ENCODE results near the gene KIAA1328. TPM values are rescaled to one million over a fixed set of nuclear protein-coding genes. Genes with fewer than 3 reads are reported as not detected.
A peak's percentile ranks its signal among the peaks of the same experiment; 100 is the strongest.

KIAA1328 gene
- total RNA-seq, 1 experiment from 2014 or later = 4.9 TPM

DNA sequence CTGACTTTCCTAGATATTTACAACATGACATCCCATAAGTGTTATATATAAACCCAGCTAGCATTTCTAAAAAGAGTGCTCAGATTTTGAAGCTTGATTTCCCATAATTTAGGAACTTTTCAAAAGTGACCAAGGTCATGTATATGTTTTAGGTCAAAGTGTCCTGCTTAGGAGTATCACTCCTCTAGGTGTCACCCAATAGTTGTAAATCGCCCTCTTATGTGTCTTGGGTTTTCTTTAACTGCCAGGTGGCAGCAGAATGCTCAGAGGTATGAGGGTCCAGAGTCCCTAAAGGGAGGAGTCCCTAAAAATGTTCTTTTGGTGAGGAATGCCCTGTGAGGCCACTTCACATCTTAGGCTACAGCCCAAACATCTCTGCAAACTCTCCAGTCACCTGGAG, 378.4 kb downstream of the KIAA1328 start:
- Mint-ChIP-seq H3K27me3 (ENCODE audit: insufficient read depth, unreplicated experiment) (no peaks in the 10 kb centered on the region), H3K9me3 (ENCODE audit: unreplicated experiment) (no peaks in the 10 kb centered on the region), H3K4me3 (ENCODE audit: unreplicated experiment) (no peak overlapping the region), H3K4me1 (ENCODE audit: low read depth, unreplicated experiment) (no peaks in the 10 kb centered on the region), H3K27ac (ENCODE audit: unreplicated experiment) (no peak overlapping the region), H3K36me3 (ENCODE audit: insufficient read depth, unreplicated experiment) (no peaks in the 10 kb centered on the region)
- BruUV-seq (replicated peaks) = no TSS peak
- DNase-seq = peak in 1 of 2 experiments; percentile 2
- Histone ChIP-seq H3K9me3 (no peaks in the 10 kb centered on the region), H3K36me3 (ENCODE audit: control insufficient read depth, insufficient read depth, low read length) (no peaks in the 10 kb centered on the region), H3K4me1 (no peaks in the 10 kb centered on the region), H3K27me3 (replicated peaks; ENCODE audit: control insufficient read depth, insufficient read depth, low read length) (no peaks in the 10 kb centered on the region), H3K4me3 (ENCODE audit: low read depth, low read length) (no peak overlapping the region)
- CTCF ChIA-PET = no interaction called here
- TF ChIP-seq, protein P1, sequence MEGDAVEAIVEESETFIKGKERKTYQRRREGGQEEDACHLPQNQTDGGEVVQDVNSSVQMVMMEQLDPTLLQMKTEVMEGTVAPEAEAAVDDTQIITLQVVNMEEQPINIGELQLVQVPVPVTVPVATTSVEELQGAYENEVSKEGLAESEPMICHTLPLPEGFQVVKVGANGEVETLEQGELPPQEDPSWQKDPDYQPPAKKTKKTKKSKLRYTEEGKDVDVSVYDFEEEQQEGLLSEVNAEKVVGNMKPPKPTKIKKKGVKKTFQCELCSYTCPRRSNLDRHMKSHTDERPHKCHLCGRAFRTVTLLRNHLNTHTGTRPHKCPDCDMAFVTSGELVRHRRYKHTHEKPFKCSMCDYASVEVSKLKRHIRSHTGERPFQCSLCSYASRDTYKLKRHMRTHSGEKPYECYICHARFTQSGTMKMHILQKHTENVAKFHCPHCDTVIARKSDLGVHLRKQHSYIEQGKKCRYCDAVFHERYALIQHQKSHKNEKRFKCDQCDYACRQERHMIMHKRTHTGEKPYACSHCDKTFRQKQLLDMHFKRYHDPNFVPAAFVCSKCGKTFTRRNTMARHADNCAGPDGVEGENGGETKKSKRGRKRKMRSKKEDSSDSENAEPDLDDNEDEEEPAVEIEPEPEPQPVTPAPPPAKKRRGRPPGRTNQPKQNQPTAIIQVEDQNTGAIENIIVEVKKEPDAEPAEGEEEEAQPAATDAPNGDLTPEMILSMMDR (IDR thresholded peaks at IDR 0.05; ENCODE audit: insufficient read depth in 1 of 2, low read depth in 1 of 2, low read length in 1 of 2, severe bottlenecking in 1 of 2, unreplicated experiment in 1 of 2) = no peak
- intact Hi-C loops (cut with micrococcal nuclease; ENCODE audit: unreplicated experiment) = no loop called here
- POLR2A ChIA-PET = no interaction called here

DNA sequence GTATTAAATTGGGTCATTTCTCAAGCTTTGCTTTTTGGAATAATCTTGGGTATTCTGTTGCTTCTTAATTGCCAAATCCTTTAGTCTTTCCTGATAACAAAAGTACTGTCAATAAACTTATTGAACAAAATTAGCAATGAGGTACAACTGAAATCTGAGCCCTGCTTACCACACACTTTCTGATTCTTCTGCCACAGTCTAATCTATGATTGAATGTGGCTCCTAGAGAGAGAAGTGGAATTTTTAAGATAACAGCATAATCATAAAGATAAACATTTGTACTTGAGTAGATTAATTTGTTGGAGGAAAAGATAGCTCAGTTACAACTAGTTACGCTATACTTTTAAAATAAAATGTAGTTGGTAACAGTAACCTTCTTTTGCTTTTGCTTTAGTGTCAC, 381.9 kb downstream of the KIAA1328 start:
- ChIA-PET POLR2A (no interaction called here), CTCF (no interaction called here)
- no peaks in the 10 kb centered on the region for H3K27me3 ChIP-seq (replicated peaks; ENCODE audit: control insufficient read depth, insufficient read depth, low read length)
- no peak overlapping the region for H3K27ac Mint-ChIP-seq (ENCODE audit: unreplicated experiment)
- intact Hi-C loops (cut with micrococcal nuclease; ENCODE audit: unreplicated experiment) = no loop called here
- H3K9me3 ChIP-seq = no peaks in the 10 kb centered on the region
- H3K27me3 Mint-ChIP-seq (ENCODE audit: insufficient read depth, unreplicated experiment) = no peaks in the 10 kb centered on the region
- no peaks in the 10 kb centered on the region for H3K36me3 Mint-ChIP-seq (ENCODE audit: insufficient read depth, unreplicated experiment)
- TF ChIP-seq, protein P1 (IDR thresholded peaks at IDR 0.05; ENCODE audit: insufficient read depth in 1 of 2, low read depth in 1 of 2, low read length in 1 of 2, severe bottlenecking in 1 of 2, unreplicated experiment in 1 of 2) = no peak
- H3K4me3 Mint-ChIP-seq (ENCODE audit: unreplicated experiment) = no peak overlapping the region
- no peaks in the 10 kb centered on the region for H3K4me1 ChIP-seq
- no peak for DNase-seq
- no peaks in the 10 kb centered on the region for H3K9me3 Mint-ChIP-seq (ENCODE audit: unreplicated experiment)
- no peak overlapping the region for H3K4me3 ChIP-seq (ENCODE audit: low read depth, low read length)
- no peaks in the 10 kb centered on the region for H3K36me3 ChIP-seq (ENCODE audit: control insufficient read depth, insufficient read depth, low read length)
- H3K4me1 Mint-ChIP-seq (ENCODE audit: low read depth, unreplicated experiment) = no peaks in the 10 kb centered on the region
- no TSS peak for BruUV-seq (replicated peaks)

DNA sequence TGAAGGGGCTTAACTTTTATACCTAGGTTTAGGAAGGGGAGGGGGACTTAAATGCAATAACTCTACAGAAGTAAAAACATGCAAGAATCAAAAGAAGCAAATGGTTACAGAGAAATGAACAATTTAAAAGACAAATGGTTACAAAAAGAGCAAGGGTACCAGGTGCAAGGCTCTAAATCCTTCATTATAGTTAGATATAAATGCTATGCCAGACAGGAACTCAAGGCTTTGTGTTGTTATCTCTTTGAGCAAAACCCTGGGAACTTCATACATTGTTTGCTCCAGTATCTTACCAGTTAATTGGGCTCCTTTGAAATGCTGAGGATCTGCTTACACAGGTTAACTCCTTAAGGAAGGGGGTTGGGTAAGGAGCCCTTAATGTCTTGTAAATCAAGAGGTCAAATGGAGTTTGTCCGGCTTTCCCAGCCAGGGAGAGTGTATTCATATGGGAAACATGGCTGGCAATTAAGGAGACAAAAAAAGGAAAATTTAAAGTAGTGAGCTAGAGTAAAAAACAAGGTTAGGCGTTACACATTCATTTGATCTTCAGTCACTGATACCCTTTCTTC, 389.2 kb downstream of the KIAA1328 start:
- no peaks in the 10 kb centered on the region for H3K27me3 ChIP-seq (replicated peaks; ENCODE audit: control insufficient read depth, insufficient read depth, low read length)
- H3K9me3 ChIP-seq = no peaks in the 10 kb centered on the region
- TF ChIP-seq, protein P1 (IDR thresholded peaks at IDR 0.05; ENCODE audit: insufficient read depth in 1 of 2, low read depth in 1 of 2, low read length in 1 of 2, severe bottlenecking in 1 of 2, unreplicated experiment in 1 of 2) = no peak
- H3K36me3 ChIP-seq (ENCODE audit: control insufficient read depth, insufficient read depth, low read length) = no peaks in the 10 kb centered on the region
- Mint-ChIP-seq H3K4me1 (ENCODE audit: low read depth, unreplicated experiment) (peaks cover 5% of the 10 kb centered on the region), H3K36me3 (ENCODE audit: insufficient read depth, unreplicated experiment) (no peaks in the 10 kb centered on the region), H3K4me3 (ENCODE audit: unreplicated experiment) (no peak overlapping the region), H3K27ac (ENCODE audit: unreplicated experiment) (no peak overlapping the region), H3K9me3 (ENCODE audit: unreplicated experiment) (no peaks in the 10 kb centered on the region), H3K27me3 (ENCODE audit: insufficient read depth, unreplicated experiment) (no peaks in the 10 kb centered on the region)
- no peak overlapping the region for H3K4me3 ChIP-seq (ENCODE audit: low read depth, low read length)
- intact Hi-C loops (cut with micrococcal nuclease; ENCODE audit: unreplicated experiment) = no loop called here
- CTCF ChIA-PET = no interaction called here
- DNase-seq = no peak
- POLR2A ChIA-PET = no interaction called here
- BruUV-seq (replicated peaks) = no TSS peak
- H3K4me1 ChIP-seq = no peaks in the 10 kb centered on the region

Data from Caco-2 (cell line).